GM19467 (cell line): ENCODE data around the gene RNF10.
"Not testable (repeated sequence)": the region's sequence is repeated elsewhere in the genome, so short reads cannot be mapped to it uniquely, and the experiment has no call there.

Experiments
- ATAC-seq: cut with Tn5 transposase; IDR thresholded peaks from one replicate; pipeline ENCODE4 v1.9.1; 2021; ENCODE audit warnings: mild to moderate bottlenecking, moderate library complexity; ENCODE audit not compliant: unreplicated experiment

The RNF10 gene

DNA sequence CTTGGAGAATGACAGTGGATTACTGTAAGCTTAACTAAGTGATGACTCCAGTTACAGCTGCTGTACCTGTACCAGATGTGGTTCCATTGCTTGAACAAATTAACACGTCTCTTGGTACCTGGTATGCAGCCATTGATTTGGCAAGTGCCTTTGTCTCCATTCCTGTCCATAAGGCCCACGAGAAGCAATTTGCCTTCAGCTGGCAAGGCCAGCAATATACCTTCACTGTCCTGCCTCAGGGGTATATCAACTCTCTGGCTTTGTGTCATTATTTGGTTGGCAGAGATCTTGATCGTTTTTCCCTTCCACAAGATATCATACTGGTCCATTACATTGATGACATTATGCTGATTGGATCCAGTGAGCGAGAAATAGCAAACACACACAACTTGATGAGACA is 76.4 kb downstream of the RNF10 start:
- ATAC-seq, result no peak

DNA sequence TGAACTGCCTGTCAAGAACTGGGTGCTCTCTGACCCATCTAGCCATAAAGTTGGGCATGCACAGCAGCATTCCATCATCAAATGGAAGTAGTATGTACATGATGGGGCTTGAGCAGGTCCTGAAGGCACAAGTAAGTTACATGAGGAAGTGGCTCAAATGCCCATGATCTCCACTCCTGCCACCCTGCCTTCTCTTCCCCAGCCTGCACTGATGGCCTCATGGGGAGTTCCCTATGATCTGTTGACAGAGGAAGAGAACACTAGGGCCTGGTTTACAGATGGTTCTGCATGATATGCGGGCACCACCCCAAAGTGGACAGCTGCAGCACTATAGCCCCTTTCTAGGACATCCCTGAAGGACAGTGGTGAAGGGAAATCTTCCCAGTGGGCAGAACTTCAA is 77.4 kb downstream of the RNF10 start:
- not testable (repeated sequence) for ATAC-seq

DNA sequence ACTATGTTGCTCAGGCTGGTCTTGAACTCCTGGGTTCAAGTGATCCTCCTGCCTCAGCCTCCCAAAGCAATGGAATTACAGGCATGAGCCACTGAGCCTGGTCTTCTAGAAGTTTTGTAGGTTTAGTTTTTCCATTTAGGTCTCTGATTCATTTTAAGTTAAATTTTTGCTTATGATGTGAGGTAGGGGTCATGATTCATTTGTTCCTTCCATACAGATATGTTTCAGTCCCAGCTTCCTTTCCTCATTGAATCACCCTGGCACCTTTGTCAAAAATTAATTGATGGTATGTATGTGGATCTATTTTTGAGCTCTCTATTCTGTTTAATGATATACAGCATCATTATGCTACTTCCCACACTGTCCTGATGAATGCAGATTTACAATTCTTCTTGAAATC is 80.7 kb downstream of the RNF10 start:
- ATAC-seq, result no peak

DNA sequence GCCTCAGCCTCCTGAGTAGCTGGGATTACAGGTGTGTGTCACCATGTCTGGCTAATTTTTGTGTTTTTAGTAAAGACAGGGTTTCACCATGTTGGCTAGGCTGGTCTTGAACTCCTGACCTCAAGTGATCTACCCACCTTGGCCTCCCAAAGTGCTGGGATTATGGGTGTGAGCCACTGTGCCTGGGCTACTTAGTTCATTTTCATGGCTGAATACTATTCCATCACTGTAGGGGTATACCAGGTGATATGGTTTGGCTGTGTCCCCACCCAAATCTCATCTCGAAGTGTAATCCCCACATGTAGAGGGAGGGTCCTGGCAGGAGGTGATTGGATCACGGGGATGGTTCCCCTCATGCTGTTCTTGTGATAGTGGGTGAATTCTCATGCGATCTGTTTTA is 83.0 kb downstream of the RNF10 start:
- not testable (repeated sequence) for ATAC-seq

DNA sequence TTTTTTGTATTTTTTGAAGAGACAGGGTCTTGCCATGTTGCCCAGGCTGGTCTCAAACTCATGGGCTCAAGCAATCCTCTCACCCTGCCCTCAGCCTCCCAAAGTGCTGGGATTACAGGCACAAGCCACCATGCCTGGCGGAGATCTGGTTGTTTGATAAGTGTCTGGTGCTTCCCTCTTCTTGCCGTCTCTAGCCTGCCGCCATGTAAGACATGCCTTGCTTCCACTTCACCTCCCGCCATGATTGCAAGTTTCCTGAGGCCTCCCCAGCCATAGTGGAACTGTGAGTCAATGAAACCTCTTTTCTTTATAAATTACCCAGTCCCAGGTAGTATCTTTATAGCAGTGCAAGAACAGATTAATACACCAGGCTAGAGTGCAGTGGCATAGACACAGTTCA is 83.6 kb downstream of the RNF10 start:
- ATAC-seq, result not testable (repeated sequence)

DNA sequence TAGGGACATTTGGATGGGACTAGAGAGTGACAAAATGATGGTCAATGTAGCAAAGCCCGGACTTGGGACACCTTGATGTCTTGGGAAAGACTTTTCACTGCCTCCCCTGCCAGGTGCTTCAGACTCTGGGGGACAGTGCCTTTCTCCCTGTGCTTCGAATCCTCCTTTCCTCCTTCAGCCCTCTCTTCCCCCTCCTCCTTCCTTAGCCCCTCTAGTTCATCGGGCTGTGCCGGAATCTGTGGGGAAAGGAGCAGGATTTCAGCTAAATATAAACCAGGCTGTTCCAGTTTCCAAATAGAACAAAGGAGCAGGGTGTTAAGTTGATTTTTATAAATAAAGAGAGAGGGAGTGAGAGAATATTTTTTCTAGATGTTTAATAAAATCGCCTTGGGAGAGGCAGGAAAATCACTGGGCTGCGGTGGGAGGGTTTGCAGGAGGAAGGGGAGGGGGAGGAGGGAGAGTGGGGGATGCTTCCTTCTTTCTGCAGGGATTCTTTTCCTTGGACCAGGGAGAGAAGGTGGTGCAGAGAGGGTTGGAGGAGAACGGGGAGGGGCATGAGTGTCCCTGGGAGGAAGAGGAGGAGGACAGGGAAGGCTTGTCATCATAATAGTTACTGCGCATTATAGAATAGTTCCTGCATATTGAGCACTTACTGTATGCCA is 84.9 kb downstream of the RNF10 start:
- ATAC-seq, result no peak

DNA sequence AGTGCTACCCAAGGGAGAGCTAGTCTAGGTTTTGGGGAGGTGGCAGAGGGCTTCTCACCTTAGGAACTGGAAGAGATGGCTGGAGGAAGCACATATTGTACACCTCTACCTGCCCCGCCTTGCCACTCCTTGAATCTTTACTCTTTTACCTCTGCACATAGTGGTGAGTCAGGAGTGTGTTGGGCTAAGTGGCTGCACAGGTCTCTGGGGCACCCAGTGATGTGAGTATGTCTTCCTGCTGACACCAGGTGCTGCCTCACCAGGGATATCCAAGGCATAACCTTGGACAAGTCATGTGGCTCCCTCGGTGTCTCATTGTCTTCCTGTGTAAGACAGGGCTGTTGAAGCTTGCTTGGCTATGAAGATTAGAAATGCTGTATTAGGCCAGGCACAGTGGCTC is 86.5 kb downstream of the RNF10 start:
- ATAC-seq, result no peak

DNA sequence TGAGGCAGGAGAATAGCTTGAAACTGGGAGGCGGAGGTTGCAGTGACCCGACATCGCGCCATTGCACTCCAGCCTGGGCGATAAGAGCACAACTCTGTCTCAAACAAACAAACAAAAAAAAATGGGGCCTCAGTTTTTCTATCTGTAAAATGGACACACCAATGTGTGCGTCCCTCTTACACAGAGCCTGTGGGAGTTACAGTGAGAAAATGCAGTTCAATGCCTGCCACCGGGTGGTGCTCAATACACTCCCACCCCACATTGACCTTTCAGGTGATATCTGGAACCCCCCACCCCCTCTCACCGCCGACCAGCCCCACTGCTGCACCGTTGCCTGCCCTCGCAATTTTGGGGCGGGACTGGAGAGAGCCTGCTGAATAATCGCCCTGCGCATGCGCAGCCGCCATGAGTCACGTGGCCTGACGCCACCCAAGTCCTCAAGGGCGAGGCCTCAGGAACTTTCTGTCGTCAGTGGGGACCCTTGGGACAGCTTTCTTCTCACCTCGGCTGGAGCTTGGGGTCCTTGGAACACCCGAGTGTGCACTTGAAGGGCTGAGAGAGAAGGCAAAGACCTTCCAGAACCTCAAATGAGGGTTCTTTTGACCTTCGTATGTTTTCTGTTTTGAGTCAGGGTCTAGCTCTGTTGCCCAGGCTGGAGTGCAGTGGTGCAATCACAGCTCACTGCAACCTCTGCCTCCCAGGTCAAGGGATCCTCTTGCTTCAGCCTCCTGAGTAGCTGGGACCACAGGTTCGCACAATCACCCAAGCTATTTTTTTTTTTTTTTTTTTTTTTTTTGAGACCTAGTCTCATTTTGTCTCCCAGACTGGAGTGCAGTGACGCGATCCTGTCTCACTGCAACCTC is 91.6 kb downstream of the RNF10 start:
- no peak for ATAC-seq
